Fibroblast of peridontal ligament (primary cell): Measurements from ENCODE around the gene DPM3.
"Not testable (repeated sequence)": the region's sequence is repeated elsewhere in the genome, so short reads cannot be mapped to it uniquely, and the experiment has no call there.

ENCODE experiments used
- DNase-seq: peaks from one replicate; pipeline ENCODE4 v3.0.0-alpha.2; 2010; ENCODE audit errors: extremely low read depth

Gene DPM3

DNA sequence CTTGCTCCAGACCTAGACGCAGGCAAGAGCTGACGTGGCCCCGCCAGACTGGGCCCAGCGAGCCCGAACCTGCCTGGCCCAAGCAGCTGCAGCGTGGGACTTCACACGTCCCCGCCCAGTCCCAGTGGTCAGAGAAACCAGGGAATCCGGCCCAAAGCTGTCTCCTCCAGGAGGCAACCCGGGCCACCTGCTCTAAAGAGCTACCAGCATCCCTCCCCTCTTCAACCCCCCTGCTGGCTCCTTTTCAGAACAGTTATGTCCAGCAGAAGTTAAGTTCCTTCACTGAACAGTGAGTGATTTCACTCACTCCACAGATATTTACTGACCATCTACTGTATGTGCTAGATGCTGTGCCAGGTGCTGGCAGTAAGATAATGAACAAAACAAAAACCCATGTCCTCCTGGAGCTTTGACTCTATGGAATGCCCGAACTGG lies 14.8 kb downstream of the DPM3 start:
- no peak for DNase-seq

DNA sequence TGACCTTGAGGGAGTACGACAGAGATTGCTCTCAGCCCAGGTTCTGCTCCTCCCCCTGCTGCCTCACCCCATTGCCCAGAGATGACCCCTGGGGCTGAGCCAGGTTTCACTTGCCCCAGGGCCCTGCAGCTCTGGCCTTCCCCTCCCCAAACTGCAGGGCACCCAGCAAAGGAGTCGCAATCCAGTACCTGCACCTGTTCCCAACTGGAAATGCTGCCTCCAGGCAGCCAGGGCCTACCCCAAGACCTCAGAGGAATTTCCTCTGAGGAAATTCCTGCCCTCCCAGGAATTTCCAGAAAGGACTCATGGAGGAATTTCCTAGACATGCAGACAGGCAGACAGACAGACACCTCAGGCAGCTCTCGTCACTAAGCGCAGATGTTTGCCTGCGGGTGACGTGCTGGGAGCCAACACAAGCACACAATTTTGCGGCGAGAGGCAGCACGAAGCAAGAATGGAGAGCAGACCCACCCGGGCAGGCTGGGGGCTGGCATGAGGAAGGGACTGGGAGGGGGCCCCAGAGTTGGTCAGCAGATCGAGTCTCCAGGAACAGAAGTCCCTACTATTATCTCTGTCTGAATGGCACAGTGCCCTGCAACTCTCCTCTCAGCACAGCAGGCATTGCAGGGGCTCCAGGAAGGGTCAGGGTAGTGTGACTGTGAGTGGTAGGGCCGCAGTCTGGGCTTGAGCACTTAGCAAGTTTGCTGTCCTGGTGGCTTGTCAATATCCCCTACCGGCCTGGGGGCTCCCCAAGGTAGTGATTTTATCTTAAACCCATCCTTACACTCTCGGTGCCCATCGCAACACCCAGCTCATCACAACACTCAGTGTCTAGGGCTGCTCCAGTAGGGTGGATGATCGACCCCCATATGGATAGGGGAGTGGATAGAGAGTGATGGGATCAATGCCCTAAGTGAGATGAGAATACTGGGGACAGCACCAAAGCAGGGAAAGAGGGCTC lies 15.5 kb downstream of the DPM3 start:
- DNase-seq = no peak

DNA sequence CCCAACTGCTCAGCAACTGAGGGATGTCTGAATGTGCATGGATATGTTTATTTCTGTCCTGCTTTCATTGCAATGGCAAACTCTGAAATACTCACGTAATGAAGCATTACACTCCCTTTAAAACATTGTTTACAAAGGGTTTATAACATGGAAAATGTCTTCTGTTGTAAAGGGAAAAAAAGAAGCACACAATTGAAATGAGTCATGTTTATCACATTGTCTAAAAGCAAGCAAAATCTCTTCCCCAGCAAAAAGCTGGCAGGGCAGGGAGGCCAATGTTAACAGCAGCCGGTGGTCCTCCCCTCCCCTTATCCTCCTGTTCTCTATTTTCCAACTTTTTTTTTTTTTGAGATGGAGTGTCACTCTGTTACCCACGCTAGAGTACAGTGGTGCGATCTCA lies 16.5 kb downstream of the DPM3 start:
- DNase-seq = no peak

DNA sequence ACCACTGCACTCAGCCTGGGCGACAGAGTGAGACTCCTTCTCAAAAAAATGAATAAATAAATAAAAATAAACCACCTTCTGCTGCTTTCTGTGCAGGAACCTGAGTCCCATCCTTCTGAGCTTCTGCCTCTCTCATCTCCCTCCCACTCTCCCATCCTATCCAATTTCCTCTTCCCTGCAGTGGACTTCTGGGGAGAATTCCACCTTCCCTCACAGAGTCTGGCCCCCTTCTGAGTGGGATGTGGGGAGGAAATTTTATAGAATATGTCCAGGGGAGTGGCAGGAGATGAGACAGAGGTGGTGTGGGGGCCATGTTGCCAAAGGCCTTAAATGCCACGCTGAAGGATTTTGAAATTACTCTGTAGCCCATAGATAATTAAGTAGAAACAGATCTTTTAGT lies 18.0 kb downstream of the DPM3 start:
- no peak for DNase-seq

DNA sequence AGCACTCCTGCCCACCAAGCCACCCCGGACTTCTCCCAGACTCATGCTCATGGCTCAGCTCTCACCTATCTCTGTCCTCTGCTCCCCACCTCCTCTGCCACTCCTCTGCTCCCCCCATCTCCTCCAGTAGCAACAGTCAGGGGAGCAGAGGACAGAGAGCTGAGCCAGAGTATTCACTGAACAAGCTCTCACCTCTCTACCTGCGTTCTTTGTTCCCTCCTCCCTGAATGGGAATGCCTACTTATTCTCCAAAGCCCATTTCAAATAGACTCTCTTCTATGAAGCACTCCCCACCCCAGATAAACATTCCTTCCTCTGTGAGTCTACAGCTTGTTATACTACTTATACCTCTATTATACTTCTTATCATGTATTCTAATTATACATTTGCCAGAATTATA lies 19.1 kb downstream of the DPM3 start:
- DNase-seq = no peak

DNA sequence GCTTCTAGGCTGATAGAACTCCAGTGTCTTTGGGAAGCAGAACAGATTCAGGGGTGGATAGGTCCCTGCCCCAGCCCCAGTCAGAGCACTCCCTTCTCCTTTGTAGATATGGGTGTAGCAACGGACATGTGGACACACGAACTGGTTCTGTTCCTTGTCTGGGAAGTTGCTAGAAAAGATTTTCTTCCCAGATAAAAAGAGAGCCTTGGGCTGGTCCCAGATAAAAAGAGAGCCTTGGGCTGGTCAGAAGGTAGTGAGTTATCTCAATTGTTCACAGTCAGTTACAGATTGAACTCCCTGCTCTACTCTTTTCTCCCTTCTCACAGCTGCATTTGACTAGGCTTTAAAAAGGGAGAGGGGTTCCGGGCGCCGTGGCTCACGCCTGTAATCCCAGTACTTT lies 20.1 kb downstream of the DPM3 start:
- no peak for DNase-seq

DNA sequence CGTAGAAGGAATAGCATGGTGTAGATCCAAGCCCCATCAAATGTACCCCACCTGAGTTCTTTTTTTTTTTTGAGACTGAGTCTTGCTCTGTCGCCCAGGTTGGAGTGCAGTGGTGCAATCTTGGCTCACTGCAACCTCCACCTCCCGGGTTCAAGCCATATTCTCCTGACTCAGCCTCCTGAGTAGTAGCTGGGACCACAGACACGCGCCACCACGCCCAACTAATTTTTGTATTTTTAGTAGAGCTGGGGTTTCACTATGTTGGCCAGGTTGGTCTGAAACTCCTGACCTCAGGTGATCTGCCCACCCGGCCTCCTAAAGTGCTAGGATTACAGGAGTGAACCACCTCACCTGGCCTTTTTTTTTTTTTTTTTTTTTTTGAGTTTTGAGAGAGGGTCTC lies 22.2 kb downstream of the DPM3 start:
- DNase-seq = not testable (repeated sequence)

DNA sequence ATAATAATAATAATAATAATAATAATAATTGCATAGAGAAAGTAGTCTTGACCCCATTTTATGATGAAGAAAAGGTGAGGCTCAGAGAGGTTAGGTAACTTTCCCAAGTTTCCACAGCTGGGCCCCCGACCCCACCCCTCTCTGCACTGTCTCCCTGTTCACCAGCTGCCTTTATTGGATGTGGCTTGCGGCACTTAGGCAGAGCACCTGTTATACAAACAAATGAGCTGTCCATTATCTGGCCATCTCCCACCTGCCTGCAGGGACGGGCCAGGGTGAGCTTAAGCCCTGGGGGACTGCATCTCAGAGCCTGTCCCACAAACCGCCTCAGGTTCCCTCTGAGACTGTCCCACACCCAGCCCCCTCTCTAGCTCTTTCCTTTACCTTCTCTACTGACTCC lies 22.7 kb downstream of the DPM3 start:
- no peak for DNase-seq

DNA sequence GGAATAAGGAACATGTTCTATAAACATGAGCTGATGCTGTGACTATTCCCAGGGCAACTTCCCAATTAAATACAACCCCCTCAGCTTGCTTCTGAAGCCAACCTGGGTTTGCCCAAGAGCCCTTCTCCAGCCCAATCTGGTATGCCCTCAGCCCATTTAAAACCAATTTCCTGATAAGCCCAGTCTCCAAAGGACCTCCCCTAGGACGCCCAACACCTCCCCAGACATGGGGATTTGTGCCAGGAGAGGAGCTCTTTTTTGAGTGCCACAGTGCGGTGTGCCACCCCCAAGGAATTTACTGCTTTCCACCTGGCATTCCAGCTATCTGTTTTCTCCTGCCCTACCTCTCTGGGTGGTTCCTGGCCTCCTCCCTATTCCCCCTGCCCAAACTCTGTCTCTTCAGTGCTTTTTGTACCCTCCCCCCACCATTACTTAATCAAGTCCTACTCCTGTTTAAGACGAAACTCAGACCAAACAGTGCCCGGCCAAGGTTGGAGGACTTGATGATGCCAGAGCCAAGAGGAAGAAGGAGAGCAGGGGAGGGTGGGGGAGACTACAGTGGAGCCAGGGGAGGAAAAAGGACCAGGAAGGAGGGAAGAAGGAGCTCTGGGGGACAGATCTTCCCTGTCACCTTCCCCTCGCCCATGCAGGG lies 24.1 kb downstream of the DPM3 start:
- DNase-seq = no peak

DNA sequence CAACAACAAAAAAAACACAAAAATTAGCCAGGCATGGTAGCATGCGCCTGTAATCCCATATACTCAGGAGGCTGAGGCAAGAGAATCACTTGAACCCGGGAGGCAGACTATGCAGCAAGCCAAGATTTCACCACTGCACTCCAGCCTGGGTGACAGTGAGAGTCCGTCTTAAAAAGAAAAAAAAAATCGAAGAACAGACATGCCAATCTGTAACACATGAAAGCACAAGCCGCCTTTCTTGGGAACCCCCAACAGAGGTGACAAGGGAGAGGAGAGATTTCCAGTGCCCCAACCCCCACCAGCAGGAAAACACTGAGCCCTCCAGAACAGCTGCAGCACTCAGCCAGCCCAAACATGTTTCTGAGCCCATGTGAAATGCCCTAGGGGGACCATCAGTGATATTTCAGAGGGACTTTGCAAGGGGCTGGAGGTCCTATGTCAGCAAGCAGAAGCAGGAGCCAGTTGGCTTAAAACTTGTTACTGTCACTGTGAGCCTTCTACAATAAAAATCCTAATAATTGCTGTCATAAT lies 26.8 kb downstream of the DPM3 start:
- DNase-seq = no peak

DNA sequence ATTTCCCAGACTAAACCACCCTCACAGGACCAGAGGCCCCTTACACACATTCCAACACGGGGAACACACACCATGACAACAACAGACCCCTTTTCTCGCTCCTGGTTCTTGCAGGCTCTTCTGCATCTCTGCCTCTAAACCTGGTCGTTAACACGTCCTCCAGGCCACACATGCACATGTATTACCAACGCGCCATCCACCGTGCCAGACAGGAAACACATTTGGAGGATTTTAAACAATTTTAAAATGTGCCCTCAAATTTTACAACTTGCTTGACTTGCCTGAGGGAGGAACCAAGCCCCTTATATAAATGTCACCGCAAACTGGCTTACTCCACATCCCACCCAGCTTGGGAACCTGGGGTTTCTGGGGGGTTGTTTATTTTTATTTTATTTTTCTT lies 29.5 kb downstream of the DPM3 start:
- DNase-seq = no peak

DNA sequence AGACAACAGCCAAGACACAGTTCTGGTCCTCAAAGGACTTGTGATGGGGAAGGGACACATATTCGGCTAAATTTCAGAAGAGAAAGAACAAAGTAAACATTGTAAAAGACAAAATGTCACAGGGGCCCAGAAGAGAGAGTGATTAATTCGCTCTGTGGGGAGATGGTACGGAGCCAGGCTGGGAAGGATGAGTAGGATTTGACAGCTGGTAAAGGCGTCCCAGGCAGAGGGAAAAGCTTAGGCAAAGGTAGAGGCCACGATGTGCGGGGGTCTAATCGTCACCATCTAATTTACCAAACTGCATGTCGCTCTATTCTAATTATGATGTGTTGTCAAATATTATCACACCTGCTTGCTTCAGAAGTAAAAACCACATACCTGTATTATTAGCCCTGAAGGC lies 29.9 kb downstream of the DPM3 start:
- no peak for DNase-seq

DNA sequence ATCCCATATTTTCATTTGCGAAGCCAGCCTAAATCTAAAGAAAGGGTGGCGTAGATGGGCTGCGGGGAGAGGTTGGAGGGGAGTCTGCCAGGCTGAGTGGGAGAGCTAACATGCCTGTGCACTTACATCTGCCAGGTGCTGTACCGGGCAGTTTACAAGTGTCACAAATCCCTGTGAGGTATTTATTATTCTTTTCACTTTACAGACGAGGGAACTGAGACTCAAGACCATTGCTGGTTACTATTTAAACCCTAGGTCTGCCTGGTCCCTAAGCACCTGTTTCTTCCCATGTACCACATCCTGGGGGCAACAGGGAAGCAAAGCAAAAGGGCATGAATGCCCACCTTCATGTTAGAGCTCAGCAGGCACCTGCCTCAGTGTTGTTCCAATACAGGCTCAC lies 32.0 kb downstream of the DPM3 start:
- DNase-seq = no peak

DNA sequence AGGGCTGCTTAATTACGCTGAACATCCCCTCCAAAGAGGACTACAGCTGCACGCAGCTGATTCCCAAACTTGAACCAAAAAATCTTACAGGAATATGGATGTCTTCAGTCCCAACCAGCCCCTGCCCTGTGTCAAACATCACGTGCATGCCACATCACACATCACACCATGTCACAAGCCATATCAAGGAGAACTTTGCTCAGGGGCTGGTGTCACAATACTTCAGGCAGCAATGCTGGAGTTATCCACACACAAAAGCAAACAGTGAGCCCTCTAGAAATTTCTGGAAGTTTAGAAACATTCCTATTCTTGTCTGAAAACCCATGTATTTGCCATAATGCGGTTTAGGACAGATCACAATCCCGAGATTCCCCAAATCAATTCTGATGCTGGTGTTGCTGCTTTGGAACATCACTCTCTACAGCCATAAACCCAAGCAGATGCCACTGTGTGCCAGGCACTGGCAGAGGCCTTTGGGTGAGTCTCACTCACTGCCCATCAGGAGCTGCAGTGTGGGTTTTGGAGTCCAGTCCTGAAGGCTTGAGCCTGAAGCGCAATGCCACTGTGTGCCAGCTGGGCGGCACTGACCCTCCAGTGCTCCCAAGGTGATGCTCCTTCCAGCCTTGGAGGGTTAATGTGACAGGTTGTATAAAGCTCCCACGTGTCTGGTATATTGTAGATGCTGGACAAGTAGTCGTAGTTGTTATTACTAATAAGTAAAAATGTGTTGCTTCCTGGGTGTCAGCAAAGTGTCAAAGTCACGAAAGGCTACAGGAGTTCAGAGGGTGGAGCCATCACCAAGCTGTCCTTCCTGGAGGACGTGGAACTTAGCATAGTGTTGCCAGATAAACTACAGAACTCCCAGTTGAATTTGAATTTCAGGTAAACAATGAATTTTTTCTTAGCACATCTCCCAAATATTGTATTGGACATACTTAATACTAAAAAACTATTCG lies 32.7 kb downstream of the DPM3 start:
- no peak for DNase-seq

DNA sequence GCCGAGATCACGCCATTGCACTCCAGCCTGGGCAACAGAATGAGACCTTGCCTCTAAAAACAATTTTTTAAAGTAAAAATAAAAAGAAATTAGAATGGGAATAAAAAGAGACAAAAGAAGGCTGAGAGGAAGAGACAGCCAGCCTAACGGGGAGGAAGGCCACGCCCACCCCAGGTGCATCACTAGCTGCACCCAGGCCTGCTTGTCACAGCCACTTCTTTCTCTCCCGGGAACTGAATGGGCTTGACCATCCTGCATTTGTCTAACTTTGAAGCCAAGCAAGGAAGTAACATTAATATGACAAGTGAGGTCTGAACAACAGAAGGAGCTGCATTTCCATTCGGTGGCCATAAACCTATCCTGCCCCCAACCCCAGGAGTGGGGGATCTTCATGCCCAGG lies 33.5 kb downstream of the DPM3 start:
- DNase-seq = no peak

DNA sequence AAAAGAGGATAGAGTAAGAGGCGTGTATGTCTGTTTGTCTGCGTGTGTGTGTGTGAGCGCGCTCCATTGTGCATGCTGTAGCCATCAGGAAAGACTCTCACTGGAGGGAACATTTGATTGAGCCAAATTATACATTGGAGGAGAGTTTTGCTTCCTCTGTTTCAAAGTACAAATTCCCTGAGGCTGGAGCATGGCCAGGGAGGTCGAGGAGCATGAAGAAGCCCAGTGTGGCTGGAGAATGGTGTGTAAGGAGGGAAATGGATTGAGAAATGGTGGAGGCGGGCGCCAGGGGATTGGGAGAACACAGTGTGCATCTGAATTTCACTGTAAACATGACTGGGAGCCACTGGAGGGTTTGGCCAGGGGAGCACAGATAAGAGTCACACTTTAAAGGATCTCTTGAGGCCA lies 34.7 kb downstream of the DPM3 start:
- no peak for DNase-seq

DNA sequence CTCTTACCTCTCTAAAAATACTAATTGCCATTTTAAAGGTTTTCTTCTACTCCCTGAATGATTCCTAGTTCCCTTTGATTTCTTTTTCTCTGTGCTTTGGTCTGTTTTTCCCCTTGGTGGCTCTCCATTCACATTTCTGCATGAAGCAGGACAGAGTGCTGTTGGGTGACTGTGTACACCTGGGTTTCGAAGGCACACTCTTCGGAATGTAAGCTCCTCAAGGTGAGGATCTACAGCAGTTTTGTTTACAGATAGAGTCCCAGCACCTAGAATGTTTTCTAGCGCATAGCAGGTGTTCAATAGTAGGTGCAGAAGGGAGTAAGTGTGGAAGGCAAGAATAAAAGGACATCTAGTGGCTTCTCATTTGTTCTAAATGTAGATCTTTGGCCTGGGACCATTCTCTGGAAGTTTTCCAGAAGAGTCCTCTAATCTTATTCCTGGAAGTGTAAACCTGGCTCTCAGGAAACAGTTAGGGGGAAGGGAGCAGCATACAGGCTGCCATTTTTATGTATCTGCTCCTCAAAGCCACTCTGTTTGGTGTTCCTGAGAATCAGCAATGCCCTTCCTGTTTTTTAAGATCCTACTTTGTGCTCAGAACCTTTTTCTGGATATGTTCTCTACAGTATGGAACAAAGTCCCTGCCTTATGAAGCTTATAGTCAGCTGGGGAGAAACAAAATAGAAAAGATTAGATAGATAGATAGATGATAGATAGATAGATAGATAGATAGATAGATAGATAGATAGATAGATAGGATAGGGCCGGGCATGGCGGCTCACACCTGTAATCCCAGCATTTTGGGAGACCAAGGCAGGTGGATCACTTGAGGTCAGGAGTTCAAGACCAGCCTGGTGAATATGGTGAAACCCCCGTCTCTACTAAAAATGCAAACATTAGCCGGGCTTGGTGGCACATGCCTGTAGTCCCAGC lies 35.5 kb downstream of the DPM3 start:
- DNase-seq = no peak

DNA sequence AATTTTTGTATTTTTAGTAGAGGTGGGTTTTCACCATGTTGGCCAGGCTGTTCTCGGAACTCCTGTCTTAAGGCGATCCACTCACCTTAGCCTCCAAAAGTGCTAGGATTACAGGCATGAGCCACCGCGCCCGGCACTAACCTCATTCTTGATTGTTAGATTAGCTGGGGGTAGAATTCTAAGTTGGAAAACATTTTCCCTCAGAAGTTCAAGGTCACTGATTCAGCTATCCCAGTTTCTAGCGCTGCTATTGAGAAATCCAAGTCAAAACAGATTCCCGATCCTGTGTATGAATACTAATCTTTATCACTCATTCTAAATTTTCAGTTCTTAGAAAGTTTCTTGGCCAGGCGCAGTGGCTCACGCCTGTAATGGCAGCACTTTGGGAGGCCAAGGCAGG lies 37.0 kb downstream of the DPM3 start:
- no peak for DNase-seq

DNA sequence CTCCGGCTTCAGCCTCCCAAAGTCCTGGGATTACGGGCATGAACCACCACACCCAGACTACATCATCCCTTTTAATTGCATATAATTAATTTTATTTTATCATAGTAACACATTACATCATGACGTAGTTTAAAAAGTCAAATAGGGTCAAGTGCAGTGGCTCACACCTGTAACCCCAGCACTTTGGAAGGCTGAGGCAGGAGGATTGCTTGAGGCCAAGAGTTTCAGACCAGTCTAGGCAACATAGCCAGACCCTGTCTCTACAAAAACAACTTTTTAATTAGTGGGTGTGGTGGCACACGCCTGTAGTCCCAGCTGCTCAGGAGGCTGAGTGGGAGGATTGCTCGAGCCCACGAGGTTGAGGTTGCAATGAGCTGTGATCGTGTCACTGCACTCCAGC lies 41.0 kb downstream of the DPM3 start:
- DNase-seq = no peak

DNA sequence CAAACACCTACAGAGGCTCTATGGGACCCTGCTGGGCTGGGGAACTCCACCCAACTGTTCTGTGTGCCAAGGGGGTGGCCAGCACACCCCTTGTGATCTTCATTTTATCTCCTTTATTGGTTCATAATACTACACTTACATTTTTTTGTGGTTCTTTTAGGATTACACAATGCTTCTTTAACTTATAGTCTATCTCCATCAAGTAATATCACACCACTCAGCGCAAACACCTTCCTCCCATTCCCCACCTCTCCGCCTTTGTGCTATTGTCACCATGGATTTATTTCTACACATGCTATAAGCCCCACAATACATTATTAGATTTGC lies 45.7 kb downstream of the DPM3 start:
- no peak for DNase-seq
